ENCODE results near the gene RBL2. TPM values are rescaled to one million over a fixed set of nuclear protein-coding genes. Genes with fewer than 3 reads are reported as not detected.

The RBL2 gene
- 17.4 and 19.0 TPM in 2 replicates for total RNA-seq

GRCh38 chr16:53434377-53435065, at the start of gene RBL2:
TSS of gene RBL2 (plus strand) at chr16:53434471. CDS start at chr16:53434557, 86 bp downstream.

DNA sequence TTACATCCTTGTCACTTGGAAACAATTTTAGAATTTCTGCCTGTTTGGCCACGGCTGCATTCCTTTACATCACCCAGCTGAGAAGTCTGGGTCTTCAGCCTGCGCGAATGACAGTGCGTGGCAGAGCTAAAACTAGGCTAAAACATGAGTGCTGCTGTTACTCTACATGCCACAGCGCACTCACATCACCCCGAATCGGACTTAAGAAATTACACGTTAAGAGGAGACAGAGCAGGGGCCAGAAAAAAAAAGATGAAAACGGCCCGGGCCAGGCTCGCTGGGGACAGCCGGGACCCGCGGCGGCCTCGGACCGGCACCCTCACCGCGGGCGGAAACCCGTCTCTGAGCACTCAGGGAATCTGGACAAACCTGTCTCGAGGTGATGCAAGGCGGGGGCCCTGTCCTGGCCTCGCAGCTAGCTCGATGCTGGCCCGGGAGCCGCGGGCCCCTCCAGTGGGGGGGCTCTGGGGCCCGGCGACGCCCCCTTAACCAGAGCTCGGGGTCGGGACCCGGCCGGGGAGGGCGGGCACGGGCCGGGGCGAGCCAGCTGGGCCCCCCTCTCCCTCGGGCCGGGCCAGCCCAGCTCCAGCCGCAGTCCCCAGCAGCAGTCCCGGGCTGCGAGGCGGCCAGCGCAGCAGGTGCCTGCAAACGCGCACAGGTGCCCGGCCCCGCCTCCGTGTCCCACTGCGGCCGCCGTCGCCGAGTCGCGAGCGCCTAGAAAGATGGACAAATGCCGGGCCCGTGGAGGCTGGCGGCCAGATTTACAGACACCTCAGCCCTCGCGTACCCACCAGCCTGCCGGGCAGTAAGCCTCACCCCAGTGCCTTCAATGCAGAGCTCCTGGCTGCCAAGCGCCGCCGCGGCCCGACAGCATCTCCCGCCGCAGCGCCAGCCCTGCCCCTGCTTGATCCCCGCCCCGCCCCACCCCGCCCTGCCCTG, 68.3 kb downstream of the RBL2 start, which contains the start of gene AKTIP:
Gene AKTIP (minus strand): TSS at position 879 of the 939 bp plus-strand sequence. CDS start 2,950 bp downstream, outside the sequence.

Other genes with a start within 250 kb of the RBL2 start
- 12.7 and 19.8 TPM in 2 replicates for gene AKTIP, start 68.7 kb downstream of the RBL2 start, total RNA-seq